ENCODE measurements around the gene PLXND1.
"Not testable (repeated sequence)": the region's sequence is repeated elsewhere in the genome, so short reads cannot be mapped to it uniquely, and the experiment has no call there.

The PLXND1 gene

GRCh38 chr3:129549006-129549800, 57.3 kb downstream of the PLXND1 start:
- peak; percentile 85 for DNase-seq (ENCODE audit: low read depth)

DNA sequence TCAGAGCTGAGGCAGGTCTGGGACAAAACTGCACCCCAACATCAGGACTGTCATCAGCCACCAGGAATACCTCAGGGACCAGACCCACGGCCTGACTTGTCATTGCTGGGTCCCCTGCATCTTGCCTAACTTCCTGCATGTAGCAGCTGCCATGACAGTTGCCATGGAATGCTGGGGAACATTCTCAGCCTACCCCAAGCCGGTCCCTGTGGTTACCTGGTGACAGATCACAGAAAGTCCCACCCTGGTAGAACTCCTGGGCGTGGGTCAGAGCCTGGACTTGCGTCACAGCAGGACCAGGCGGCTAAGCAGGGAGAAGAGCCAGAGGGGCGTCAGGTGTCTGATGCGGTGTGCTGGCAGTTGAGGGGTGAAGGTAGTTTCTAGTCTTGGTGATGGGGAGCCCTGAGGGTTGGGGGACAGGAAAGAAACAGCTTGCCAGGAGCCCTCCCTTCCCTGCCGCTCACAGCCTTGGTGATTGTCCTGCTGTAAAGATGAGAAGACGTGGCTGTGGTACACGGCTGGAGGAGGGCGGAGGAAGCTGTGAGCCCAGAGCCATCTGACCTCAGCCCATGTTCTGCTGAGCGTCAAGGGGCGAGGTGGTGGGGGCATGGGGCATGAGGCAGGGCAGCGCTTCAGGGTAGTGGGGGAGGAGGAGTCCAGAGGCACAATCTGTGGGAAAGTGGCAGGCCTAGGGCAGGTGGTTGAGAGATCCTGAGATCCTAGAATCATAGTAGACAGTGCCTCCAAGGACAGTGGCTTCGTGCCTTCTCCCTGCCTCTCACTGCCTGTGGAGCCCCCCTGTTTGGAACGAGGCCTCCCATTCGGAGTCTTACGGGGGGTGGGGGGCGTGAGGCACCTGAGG, 58.1 kb downstream of the PLXND1 start:
- no peak for DNase-seq (ENCODE audit: low read depth)

- no peak for DNase-seq (ENCODE audit: low read depth)
These were observed 59.2 kb downstream of the PLXND1 start for GRCh38 chr3:129547241-129547640.

GRCh38 chr3:129545951-129546350, 60.5 kb downstream of the PLXND1 start:
- not testable (repeated sequence) for DNase-seq (ENCODE audit: low read depth)

- DNase-seq (ENCODE audit: low read depth), result no peak
These were observed 62.5 kb downstream of the PLXND1 start for GRCh38 chr3:129543999-129544398.

DNA sequence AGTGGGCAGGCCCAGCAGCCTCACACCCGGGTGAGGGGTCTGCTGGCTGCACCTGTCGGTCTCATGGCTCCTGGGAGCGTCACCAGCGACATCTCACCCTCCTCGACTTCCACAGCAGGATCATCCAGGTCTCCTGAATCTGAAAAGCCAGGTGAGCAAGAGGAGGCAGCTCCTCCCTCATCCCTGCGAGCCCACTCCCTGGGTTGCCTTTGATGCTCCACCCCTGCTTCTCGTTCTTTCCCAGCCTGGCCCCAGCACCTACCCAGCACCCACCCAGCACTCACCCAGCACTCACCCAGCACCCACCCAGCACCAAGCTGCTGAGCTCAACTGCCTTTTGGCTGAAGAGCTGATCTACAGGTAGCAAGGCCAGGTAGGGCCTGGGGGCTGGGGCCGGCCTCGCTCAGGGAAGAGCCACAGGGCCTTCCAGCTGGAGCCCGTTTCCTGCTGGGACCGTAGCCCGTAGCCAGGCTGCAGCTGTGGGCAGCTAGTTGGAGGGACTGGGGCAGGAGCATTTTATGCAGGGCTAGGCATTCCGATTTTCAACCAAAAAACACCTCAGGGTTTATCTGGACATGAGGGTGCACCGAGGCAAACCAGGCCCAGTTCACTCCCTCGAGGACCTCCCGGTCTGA, 63.2 kb downstream of the PLXND1 start, which contains the start of gene H1-8:
TSS of gene H1-8 (plus strand) at position 20 of the 635 bp plus-strand sequence. CDS start at position 64, 44 bp downstream.
- no peak for DNase-seq (ENCODE audit: low read depth)

- no peak for DNase-seq (ENCODE audit: low read depth)
These were observed 63.7 kb downstream of the PLXND1 start for GRCh38 chr3:129542747-129543146.

DNA sequence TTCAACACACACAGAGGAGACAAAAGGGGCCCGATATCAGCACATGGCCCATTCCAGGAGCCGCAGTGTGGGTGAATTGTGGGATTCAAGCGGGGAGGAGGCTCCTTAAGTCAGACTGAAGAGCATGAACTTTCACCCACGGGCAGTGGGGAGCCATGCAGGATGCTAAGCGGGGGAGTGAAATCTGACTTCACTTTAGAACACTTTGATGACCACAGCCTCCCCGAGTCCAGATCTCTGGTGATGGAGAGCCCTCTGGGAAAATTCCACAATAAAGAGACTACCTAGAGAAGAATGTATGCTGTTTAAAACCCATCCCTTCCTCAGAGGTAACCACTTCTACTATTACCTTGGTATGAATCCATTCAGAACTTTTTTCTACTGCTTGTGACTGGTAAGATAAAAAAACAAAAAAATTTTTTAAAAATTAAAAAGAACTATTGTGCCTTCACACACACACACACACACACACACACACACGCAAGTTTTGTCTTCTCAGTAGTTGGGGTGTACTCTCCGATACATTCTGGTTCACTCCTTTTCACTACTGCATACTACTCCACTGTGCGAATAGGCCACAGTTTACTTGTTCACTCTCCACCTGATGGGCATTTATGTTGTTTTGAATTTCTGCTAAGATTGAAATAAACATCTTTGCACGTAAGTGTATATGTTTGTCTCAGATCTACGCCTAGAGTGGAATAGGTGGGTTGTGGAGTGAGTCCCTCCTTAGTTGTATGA, 65.5 kb downstream of the PLXND1 start:
- no peak for DNase-seq (ENCODE audit: low read depth)

DNA sequence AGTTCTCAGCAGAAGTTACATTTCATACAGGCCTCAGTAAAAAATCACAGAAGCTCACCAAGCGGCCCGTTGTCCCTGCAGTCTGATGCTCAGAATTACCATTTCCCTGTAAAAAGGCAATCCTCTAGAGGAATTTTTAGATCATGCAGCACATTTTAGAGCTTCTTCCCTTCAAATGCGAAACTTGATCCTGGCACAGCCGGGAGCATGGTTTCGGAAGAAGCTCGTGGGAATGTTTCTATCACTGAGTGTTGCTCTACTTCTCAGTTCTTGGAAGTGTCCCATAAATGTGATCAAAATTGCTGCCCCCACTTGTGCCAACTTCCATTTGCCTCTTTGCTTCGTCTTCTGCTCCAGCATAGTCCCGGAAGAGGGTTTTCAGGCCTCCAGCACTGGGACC, 67.3 kb downstream of the PLXND1 start:
- no peak for DNase-seq (ENCODE audit: low read depth)

DNA sequence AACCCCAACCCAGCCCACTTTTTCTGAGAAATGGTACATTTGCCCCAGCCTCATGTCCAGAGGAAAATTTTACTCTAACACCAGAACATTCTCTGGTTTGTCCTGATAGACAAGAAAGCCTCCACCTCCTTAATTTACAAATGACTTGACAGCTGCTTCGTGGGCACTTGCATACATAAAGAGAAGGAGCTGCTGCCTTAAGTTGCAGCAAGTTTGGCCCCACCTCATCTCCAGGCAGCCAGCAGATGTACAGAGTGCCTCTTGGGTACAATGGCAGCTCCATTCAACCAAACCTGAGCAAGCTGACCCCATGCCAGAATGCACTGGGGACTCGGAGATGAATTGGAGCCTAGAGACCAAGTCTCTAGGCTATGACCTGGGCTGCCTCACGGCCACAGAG, 69.7 kb downstream of the PLXND1 start:
- no peak for DNase-seq (ENCODE audit: low read depth)

GRCh38 chr3:129536374-129536667, 70.2 kb downstream of the PLXND1 start:
- no peak for DNase-seq (ENCODE audit: low read depth)

DNA sequence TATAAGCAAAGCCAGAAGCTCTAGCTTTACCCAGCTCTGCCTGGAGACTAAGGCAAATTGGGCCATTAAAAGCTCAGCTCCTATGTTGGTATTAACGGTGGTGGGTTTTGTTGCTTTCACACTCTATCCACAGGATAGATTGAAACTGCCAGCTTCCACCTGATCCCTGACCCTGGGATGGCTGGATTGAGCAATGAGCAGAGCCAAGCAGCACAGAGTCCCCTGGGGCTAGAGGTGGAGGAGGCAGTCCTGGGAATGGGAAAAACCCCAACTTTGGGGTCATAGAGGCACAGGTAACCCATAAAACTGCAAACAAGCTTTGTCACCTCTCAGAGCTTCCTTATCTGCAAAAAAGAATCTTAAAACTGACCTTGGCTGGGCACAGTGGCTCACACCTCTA, 71.4 kb downstream of the PLXND1 start:
- no peak for DNase-seq (ENCODE audit: low read depth)

- DNase-seq (ENCODE audit: low read depth), result no peak
These were observed 71.9 kb downstream of the PLXND1 start for GRCh38 chr3:129534428-129535027.

DNA sequence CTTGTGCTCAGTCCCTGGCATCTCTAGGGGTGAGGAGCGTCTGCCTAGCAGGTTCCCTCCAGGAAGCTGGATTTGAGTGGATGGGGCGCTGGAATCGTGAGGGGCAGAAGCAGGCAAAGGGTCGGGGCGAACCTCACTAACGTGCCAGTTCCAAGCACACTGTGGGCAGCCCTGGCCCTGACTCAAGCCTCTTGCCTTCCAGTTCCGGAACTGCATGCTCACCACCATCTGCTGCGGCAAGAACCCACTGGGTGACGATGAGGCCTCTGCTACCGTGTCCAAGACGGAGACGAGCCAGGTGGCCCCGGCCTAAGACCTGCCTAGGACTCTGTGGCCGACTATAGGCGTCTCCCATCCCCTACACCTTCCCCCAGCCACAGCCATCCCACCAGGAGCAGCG, 73.1 kb downstream of the PLXND1 start:
- no peak for DNase-seq (ENCODE audit: low read depth)

GRCh38 chr3:129532261-129532660, 74.2 kb downstream of the PLXND1 start:
- DNase-seq (ENCODE audit: low read depth), result no peak

- DNase-seq (ENCODE audit: low read depth), result no peak
These were observed 74.8 kb downstream of the PLXND1 start for GRCh38 chr3:129531699-129532098.

DNA sequence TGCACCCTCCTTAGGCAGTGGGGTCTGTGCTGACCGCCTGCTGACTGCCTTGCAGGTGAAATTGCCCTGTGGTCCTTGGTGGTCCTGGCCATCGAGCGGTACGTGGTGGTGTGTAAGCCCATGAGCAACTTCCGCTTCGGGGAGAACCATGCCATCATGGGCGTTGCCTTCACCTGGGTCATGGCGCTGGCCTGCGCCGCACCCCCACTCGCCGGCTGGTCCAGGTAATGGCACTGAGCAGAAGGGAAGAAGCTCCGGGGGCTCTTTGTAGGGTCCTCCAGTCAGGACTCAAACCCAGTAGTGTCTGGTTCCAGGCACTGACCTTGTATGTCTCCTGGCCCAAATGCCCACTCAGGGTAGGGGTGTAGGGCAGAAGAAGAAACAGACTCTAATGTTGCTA, 75.7 kb downstream of the PLXND1 start:
- DNase-seq (ENCODE audit: low read depth), result no peak

GRCh38 chr3:129530251-129530791, 76.2 kb downstream of the PLXND1 start:
- DNase-seq (ENCODE audit: low read depth), result peak; percentile 80

DNA sequence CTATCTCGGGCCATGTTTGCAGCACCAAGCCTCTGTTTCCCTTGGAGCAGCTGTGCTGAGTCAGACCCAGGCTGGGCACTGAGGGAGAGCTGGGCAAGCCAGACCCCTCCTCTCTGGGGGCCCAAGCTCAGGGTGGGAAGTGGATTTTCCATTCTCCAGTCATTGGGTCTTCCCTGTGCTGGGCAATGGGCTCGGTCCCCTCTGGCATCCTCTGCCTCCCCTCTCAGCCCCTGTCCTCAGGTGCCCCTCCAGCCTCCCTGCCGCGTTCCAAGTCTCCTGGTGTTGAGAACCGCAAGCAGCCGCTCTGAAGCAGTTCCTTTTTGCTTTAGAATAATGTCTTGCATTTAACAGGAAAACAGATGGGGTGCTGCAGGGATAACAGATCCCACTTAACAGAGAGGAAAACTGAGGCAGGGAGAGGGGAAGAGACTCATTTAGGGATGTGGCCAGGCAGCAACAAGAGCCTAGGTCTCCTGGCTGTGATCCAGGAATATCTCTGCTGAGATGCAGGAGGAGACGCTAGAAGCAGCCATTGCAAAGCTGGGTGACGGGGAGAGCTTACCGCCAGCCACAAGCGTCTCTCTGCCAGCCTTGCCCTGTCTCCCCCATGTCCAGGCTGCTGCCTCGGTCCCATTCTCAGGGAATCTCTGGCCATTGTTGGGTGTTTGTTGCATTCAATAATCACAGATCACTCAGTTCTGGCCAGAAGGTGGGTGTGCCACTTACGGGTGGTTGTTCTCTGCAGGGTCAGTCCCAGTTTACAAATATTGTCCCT, 76.9 kb downstream of the PLXND1 start:
- DNase-seq (ENCODE audit: low read depth), result no peak

- DNase-seq (ENCODE audit: low read depth), result no peak
These were observed 77.8 kb downstream of the PLXND1 start, which contains the start of gene RHO for GRCh38 chr3:129528589-129529100. RHO (plus strand) TSS chr3:129528639; CDS start chr3:129528734, 95 bp downstream.

All from EH (cell line).